ENCODE data around the gene PALLD.

GRCh38 chr4:168811786-168812651 lies 315.2 kb downstream of the PALLD start:
- TF ChIP-seq CTCF (IDR thresholded peaks at IDR 0.05; ENCODE audit: low read depth, low read length) (no peak), POLR2A (IDR thresholded peaks at IDR 0.05; ENCODE audit: extremely low read depth, insufficient read length) (no peak)
